ENCODE measurements around the gene SPTSSB.
A peak's percentile ranks its signal among the peaks of the same experiment; 100 is the strongest.

Gene SPTSSB, protein sequence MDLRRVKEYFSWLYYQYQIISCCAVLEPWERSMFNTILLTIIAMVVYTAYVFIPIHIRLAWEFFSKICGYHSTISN

DNA sequence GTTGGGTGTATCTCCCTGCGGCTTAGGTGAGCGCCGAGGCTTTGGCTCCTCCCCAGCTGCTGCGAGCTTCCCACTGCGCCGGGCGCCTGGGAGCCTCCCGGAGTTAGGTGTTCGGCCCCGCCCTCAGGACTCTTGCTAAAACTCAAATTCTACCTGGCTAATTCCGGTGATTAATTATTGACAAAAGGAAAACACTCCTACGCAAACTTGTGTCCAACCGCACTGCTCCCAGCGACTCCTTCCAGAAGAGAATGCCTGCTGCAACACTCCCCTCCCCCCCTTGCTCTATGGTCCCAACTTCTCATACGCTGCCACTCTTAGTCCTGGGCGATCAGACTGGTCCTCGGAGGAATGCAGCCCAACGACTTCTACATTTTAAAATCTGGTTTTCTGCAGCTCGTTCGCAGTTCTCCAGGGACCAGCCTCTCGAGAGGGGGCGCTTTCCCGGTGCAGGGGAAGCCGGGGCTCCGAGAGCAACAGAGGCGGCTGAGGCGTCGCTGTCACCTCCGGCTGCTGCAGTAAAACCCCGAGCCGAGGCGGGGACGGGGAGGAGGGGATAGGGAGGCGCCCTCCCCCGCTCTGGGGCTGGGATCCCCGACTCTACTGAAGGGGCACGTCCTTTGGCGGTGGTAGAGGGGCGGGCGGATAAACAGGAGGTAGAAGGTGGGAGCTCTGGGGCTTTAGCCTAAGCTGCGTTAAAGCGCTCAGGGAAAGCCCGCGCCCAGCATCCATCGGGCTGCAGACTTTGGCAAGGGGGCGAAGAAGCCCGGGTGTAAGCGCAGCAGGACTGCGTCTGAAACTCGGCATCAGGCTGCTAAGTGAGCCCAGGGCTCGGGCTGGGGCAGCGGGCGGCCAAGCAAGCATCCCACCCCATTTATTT lies at the start of gene SPTSSB:
Gene SPTSSB (minus strand): TSS at position 77 of the 880 bp plus-strand sequence. CDS start 25,194 bp downstream, outside the sequence.
- no peak for DNase-seq
- no peak for TF ChIP-seq POLR2A (IDR thresholded peaks at IDR 0.05; ENCODE audit: low read length)
- no peak for TF ChIP-seq GATA1 (IDR thresholded peaks at IDR 0.05; ENCODE audit: low read depth, low read length)

DNA sequence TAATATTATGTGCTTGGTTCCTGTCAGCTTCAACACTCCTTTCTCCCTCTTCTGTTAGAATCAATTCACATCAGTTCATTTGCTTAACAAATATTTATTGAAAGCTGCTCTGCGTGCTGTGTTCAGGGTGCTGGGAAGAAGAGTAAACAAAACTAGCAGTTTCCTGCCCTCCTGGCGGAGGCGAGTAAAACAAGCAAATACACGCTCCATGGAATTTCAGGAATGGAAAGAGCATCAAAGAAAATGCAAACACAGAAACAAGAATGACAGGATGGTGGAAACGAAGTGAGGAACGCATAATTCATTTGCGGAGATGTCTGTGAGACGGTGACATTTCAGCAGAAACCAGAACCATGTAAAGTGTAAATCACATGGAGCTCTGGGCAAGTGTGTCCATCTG lies 49.4 kb upstream of the SPTSSB start:
- TF ChIP-seq POLR2A (IDR thresholded peaks at IDR 0.05; ENCODE audit: low read length) (no peak), GATA1 (IDR thresholded peaks at IDR 0.05; ENCODE audit: low read depth, low read length) (no peak)
- no peak for DNase-seq

DNA sequence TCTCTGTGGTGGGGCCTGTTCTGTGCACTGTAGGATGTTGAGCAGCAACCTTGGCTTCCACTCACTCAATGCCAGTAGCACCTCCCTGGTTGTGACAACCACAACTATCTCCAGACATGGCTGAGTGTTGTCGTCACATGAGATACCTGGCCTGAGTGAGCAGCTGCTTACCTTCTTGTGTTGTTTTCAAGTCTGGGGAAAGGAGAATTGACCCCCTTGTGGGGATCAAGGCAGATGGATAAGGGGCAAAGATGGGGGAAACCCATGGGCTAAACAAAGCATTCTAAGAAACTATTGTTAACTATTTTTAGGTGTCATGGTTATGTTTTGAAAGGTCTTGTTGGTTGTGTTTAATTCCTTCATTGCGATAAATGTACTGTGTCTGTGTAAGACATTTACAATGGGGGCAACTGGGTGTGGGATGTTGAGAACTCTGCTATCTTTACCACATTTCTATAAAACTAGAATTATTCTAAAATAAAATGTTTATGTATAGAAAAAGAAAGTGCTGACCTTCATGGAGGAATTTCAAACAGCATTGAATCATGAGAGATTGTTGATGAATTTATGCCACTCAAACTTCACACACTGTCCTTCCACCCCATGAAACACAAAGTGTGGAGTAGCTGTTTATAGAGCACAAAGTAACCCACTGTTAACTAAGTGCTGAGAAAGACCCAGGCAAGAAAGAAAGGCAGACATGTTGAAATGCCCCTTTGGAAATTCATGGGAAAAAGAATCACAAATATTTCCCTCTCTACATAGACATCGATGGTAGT lies 48.4 kb upstream of the SPTSSB start:
- TF ChIP-seq GATA1 (IDR thresholded peaks at IDR 0.05; ENCODE audit: low read depth, low read length) (no peak), POLR2A (IDR thresholded peaks at IDR 0.05; ENCODE audit: low read length) (no peak)

DNA sequence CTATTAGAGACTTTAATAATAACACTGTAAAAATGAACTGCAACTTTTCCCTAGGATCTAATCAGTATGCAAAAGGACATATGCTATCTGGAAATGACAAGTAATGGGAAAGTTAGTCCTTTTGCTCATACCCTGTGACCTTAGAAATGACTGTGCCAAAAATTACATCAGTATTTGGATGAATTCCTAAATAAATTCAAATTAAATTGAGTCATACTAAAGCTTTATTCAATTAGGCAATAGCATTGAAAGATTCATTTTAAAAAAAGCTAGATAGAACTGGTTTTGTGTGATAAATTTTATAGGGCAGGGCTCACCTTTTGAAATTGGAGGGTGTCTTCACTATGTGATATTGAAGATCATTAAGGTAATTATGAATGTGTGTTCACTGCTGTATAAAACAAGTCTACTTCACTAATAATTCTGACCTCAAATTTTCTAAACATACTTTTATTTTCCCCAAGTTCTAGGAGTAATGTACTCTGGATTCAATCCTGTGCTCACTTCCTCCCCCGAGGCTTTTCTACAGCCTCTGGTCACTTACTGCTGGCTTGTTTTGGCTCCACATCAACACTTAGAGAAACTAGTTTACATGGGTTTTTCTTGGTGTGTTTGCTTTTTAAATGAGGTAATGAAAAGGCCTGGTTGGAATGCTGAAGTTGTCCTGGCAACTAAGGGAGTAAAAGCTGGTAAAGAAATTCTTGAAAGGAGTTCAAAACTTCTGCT lies 44.4 kb upstream of the SPTSSB start:
- TF ChIP-seq POLR2A (IDR thresholded peaks at IDR 0.05; ENCODE audit: low read length) (no peak), GATA1 (IDR thresholded peaks at IDR 0.05; ENCODE audit: low read depth, low read length) (no peak)
- no peak for DNase-seq

More for the DNA sequence above, 48.4 kb upstream of the SPTSSB start:
- no peak for DNase-seq

DNA sequence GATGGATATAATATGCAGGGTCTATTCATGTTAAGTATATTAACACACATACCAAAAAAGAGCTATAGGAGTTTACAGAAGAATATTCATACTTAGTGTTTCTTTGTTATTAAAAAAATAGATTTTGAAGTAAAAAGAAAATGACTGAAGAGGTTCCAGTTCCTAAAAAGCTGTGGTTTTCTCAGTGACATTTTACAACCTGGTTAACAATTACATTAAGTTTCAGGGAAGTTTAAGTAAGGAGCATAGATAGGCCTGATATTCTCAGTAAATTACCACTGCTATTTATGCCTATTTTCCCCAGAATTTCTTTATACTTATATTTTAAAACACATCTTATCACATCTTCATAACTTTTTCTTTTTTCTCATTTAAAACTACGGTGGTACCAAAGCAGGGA lies 43.6 kb upstream of the SPTSSB start:
- TF ChIP-seq POLR2A (IDR thresholded peaks at IDR 0.05; ENCODE audit: low read length) (no peak), GATA1 (IDR thresholded peaks at IDR 0.05; ENCODE audit: low read depth, low read length) (no peak)
- DNase-seq: no peak

DNA sequence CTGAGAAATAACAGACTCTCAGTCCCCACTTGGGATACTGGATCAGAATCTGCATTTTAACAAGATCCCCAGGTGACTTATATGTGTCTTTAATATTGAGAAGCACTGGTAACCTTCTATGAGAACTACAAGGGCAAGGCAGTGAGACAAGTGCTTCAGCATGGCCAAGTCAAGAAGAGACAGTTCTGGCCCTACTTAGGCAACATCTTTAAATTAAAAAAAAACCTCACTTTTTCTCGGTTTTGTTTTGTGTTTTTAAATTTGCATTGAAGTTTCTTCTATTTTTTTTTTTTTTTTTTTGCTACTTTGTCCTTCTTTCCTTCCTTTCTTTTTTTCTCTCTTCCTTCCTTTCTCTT lies 42.5 kb upstream of the SPTSSB start:
- DNase-seq: no peak
- TF ChIP-seq GATA1 (IDR thresholded peaks at IDR 0.05; ENCODE audit: low read depth, low read length) (no peak), POLR2A (IDR thresholded peaks at IDR 0.05; ENCODE audit: low read length) (no peak)

DNA sequence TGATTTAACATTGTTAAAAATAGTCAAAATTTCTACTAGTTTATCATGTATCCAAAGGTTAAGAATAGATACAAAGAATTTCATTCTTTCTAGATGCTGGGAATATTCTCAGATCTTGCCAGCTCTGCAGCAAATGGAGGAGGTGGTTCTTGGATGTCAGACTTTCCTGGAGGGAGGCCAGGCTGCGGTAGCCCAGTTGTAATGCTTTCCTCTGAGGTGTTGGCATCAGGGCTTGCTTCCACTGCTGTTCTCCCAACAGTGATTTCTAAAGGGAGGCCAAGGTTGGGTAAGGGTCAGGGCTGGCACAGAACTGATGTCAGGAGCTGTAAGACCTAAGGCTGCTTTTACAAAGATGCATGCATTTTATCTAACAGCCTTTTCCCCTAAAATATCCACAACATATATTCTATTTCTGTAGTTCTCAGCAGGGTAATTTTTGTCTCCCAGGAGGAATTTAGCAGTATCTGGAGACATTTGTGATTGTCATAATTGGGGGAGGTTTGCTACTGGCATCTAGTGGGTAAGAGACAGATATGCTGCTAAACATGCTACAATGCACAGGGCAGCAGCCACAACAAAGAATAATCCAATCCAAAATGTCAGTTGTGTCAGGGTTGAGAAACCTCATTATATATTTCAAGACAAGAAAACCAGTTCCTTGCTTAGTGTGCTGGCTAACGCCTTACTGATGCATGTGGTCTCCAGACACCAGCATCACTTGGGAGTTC lies 42.0 kb upstream of the SPTSSB start:
- TF ChIP-seq POLR2A (IDR thresholded peaks at IDR 0.05; ENCODE audit: low read length) (no peak), GATA1 (IDR thresholded peaks at IDR 0.05; ENCODE audit: low read depth, low read length) (no peak)
- no peak for DNase-seq

DNA sequence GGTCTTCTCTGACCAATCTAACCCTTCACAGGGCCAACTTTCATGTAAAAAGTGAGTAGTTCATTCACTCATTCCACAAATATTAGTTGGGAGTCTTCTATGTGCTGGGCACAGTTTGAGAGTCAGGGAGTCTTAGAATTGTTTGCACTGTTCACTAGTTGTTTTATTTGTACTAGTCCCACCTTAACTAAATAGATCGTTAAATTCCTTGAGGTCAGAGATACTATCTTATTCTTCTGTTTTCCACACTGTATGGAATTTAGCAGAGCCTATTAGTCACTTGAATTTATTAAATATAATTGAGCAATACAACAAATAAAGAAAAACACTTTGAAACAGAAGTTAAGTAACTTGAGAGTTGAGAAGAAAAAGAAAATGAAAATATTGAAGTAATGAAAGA lies 40.8 kb upstream of the SPTSSB start:
- TF ChIP-seq POLR2A (IDR thresholded peaks at IDR 0.05; ENCODE audit: low read length): no peak
- TF ChIP-seq GATA1 (IDR thresholded peaks at IDR 0.05; ENCODE audit: low read depth, low read length): no peak
- no peak for DNase-seq

DNA sequence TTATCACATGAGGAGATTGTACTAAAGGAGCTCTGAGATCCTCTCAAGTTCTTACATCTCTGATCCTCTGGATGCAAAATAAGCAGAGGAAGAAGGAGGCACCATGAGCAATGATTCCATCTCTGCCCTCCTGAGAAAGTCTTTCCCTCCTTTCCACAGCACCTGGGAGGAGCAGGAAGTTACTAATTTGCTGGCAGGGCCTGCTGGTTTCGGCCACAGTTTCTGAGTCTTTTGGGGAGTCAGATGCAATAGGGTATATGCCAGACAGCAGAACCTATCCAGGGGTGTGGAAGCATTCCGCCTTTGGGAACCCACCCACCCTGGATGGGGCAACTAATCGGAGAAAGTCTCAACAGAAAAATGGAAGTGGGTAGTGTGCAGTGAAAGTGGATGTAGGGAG lies 38.5 kb upstream of the SPTSSB start:
- no peak for DNase-seq
- no peak for TF ChIP-seq POLR2A (IDR thresholded peaks at IDR 0.05; ENCODE audit: low read length)
- no peak for TF ChIP-seq GATA1 (IDR thresholded peaks at IDR 0.05; ENCODE audit: low read depth, low read length)

DNA sequence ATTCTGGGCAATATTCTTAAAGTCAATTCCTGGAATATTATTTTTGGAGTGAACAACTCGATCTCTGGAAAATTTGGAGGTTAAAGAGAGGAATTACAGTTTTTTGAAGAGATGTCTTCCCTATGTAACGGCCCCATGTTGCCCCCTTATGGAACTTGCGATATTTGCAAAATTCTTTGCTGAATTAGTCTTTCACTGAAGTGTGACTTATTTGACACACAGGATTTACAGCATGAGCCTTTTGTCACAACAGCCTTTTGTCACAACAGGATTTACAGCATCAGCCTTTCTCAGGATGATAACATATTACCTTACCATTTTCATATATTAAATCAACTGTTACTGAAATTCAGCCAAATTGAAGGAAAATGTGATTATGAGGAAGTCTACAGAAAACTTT lies 37.8 kb upstream of the SPTSSB start:
- TF ChIP-seq POLR2A (IDR thresholded peaks at IDR 0.05; ENCODE audit: low read length) (no peak), GATA1 (IDR thresholded peaks at IDR 0.05; ENCODE audit: low read depth, low read length) (no peak)

DNA sequence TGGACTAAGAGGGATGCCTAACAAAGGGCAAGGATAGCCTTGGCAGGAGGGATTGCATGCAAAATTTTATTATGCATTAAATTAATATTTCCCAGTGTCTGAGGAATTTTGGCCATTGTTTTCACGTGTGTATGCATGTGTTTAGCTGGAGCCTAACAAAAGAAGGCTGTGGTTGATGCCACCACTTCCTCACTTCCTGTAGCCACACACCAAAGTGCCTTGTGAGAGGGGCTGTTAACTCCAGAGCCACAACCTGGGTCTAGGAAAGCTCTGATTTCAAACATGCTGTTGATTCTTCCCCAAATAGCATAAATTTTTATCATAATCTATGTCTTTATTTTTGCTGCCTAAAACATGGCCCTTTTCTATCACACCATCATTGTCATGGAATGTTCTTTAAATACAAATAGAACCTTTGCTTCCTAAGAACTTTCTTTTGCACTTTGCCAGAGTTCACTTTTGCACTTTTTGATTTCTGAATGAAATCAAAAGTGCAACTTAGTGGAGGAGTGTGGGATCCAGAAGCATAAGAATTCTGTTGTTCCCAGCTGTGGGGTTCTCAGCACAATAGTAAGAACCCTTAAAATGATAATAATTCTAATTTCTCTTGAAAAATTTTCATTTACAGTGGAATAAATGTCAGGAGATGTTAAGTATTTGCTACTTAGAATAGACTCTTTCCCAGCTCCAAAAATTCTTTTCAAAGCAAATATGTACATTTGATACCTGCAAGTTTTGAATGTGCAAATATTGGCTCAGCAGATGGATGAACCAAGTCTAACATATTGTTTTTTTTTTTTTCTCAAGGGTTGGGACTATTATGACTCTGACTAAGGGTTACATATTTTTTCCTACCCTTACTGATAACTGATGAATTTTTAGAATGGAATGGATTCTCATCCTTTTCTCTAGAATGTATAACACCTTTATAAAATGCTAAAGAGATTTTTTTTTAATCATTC lies 35.6 kb upstream of the SPTSSB start:
- no peak for DNase-seq
- TF ChIP-seq POLR2A (IDR thresholded peaks at IDR 0.05; ENCODE audit: low read length) (no peak), GATA1 (IDR thresholded peaks at IDR 0.05; ENCODE audit: low read depth, low read length) (no peak)

More for the DNA sequence above, 37.8 kb upstream of the SPTSSB start:
- peak; percentile 12 to 35 for DNase-seq

DNA sequence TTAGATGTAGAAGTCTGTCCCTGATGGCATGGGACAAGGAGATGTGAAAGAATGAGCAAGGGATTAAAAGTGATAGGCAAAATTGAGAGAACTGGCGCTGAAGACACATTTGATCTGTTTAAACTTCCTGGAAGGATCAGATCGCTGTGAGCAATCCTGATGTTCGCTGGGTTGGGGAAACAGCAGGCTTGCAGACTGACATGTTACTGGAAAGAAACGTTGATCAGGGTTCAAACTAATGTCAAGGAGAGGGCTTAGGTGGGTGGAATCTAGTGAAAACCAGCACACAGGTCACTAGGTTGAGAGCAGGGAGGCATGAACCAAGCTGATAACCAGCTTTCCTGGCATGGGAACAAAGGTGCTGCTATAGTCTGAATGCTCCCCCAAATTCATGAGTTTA lies 34.5 kb upstream of the SPTSSB start:
- DNase-seq: no peak
- no peak for TF ChIP-seq GATA1 (IDR thresholded peaks at IDR 0.05; ENCODE audit: low read depth, low read length)
- no peak for TF ChIP-seq POLR2A (IDR thresholded peaks at IDR 0.05; ENCODE audit: low read length)
